ENCODE results near the gene CHSY3.

Gene CHSY3

DNA sequence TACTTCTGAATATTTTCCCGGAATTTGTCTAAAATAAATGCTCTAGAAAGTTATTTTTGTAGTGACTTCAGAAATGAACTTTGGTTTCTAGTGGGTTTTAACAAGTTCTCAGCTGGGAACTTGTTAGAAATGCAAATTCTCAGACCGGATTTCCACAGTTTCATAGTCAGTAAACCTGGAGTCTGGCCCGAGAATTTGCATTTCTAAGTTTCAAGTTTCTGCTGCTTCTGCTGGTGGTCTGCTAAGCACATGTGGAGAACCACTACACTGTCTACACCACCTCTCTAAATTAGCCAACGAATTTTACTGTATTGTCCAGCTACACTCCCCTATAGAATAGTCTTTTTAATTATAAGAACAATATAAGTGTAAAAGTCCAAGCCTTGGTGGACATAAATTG, 208.0 kb downstream of the CHSY3 start:
- no peaks in the 10 kb centered on the region for H3K36me3 ChIP-seq (ENCODE audit: insufficient read depth)
- H3K79me2 ChIP-seq (ENCODE audit: insufficient read depth, low read depth): no peaks in the 10 kb centered on the region
- H4K20me1 ChIP-seq (ENCODE audit: insufficient read depth): no peaks in the 10 kb centered on the region
- H3K4me1 ChIP-seq (ENCODE audit: low read depth, poor library complexity, severe bottlenecking): peaks cover 57% of the 10 kb centered on the region
- H3K9ac ChIP-seq: peak overlapping the region; percentile 17; the same call in 1 of the 2 replicates
- peak overlapping the region; percentile 68 for H3K27ac ChIP-seq
- H2AFZ ChIP-seq (ENCODE audit: low read depth): peak overlapping the region; percentile 36
- no peak overlapping the region for H3K4me3 ChIP-seq (IDR thresholded peaks at IDR 0.05; ENCODE audit: insufficient read depth, low read depth, low read length)
- TF ChIP-seq, protein P1, sequence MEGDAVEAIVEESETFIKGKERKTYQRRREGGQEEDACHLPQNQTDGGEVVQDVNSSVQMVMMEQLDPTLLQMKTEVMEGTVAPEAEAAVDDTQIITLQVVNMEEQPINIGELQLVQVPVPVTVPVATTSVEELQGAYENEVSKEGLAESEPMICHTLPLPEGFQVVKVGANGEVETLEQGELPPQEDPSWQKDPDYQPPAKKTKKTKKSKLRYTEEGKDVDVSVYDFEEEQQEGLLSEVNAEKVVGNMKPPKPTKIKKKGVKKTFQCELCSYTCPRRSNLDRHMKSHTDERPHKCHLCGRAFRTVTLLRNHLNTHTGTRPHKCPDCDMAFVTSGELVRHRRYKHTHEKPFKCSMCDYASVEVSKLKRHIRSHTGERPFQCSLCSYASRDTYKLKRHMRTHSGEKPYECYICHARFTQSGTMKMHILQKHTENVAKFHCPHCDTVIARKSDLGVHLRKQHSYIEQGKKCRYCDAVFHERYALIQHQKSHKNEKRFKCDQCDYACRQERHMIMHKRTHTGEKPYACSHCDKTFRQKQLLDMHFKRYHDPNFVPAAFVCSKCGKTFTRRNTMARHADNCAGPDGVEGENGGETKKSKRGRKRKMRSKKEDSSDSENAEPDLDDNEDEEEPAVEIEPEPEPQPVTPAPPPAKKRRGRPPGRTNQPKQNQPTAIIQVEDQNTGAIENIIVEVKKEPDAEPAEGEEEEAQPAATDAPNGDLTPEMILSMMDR (conservative IDR thresholded peaks at IDR 0.05; ENCODE audit: low read depth, low read length): no peak
- H3K4me2 ChIP-seq: peak overlapping the region; percentile 78
- no peaks in the 10 kb centered on the region; the same call in 1 of the 2 replicates for H3K27me3 ChIP-seq (ENCODE audit: insufficient read depth, low read depth)

DNA sequence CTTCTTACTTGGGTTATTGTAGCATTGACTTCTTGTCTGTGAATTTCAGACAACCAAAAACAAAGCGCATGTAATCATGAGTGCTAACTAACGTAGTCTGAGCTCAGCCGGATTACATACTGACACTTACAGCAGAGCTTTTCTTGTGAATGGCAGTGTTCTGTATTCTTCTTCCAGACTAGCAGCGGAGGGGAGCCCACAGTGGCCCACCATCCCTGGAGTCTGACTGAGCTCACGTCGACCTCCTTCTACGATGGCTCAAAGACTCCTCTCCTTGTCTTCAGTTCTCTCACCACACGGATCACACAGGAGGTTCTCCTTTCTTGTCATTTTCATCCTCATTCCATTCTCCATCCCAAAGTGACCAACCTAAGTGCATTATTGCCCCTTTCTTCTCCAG, 211.4 kb downstream of the CHSY3 start:
- H3K4me2 ChIP-seq: no peak overlapping the region

GRCh38 chr5:130116462-130116861, 212.2 kb downstream of the CHSY3 start:
- H3K4me3 ChIP-seq (IDR thresholded peaks at IDR 0.05; ENCODE audit: insufficient read depth, low read depth, low read length): no peak overlapping the region

More for the DNA sequence above, 211.4 kb downstream of the CHSY3 start:
- Histone ChIP-seq H3K4me3 (IDR thresholded peaks at IDR 0.05; ENCODE audit: insufficient read depth, low read depth, low read length) (no peak overlapping the region), H4K20me1 (ENCODE audit: insufficient read depth) (no peaks in the 10 kb centered on the region), H2AFZ (ENCODE audit: low read depth) (no peak overlapping the region), H3K9ac (no peak overlapping the region), H3K27me3 (ENCODE audit: insufficient read depth, low read depth) (no peaks in the 10 kb centered on the region; the same call in 1 of the 2 replicates), H3K4me1 (ENCODE audit: low read depth, poor library complexity, severe bottlenecking) (peaks cover 36% of the 10 kb centered on the region), H3K27ac (no peak overlapping the region), H3K36me3 (ENCODE audit: insufficient read depth) (no peaks in the 10 kb centered on the region), H3K79me2 (ENCODE audit: insufficient read depth, low read depth) (no peaks in the 10 kb centered on the region)
- TF ChIP-seq, protein P1 (conservative IDR thresholded peaks at IDR 0.05; ENCODE audit: low read depth, low read length): no peak

DNA sequence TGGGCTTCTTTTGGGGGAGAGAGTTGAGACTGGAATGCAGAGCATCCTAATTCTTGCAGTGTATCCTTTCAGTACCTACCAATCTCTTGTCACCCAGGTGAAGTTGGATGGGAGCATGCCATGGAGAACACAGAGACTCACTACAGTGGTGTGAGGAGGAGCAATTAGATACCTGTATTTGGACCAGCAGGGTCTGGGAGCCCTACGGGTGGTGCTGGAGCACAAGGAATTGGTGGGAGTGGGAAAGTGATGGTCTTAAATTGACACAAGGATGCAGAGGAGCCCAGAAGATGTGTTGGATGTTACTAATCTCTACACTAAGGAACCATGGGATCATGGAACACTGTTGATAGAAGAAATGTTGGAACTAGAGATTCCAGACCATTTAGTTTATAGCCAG, 212.7 kb downstream of the CHSY3 start:
- Histone ChIP-seq H3K9ac (no peak overlapping the region), H3K27ac (no peak overlapping the region), H3K27me3 (ENCODE audit: insufficient read depth, low read depth) (no peaks in the 10 kb centered on the region; the same call in 1 of the 2 replicates), H2AFZ (ENCODE audit: low read depth) (no peak overlapping the region), H4K20me1 (ENCODE audit: insufficient read depth) (no peaks in the 10 kb centered on the region), H3K4me3 (IDR thresholded peaks at IDR 0.05; ENCODE audit: insufficient read depth, low read depth, low read length) (no peak overlapping the region), H3K4me2 (no peak overlapping the region), H3K4me1 (ENCODE audit: low read depth, poor library complexity, severe bottlenecking) (peaks cover 23% of the 10 kb centered on the region), H3K79me2 (ENCODE audit: insufficient read depth, low read depth) (no peaks in the 10 kb centered on the region), H3K36me3 (ENCODE audit: insufficient read depth) (no peaks in the 10 kb centered on the region)
- TF ChIP-seq, protein P1 (conservative IDR thresholded peaks at IDR 0.05; ENCODE audit: low read depth, low read length): no peak

More at GRCh38 chr5:130116462-130116861, 212.2 kb downstream of the CHSY3 start:
- Histone ChIP-seq H3K4me1 (ENCODE audit: low read depth, poor library complexity, severe bottlenecking) (peaks cover 28% of the 10 kb centered on the region), H3K27ac (no peak overlapping the region), H3K36me3 (ENCODE audit: insufficient read depth) (no peaks in the 10 kb centered on the region), H3K27me3 (ENCODE audit: insufficient read depth, low read depth) (no peaks in the 10 kb centered on the region; the same call in 1 of the 2 replicates), H3K4me2 (no peak overlapping the region), H4K20me1 (ENCODE audit: insufficient read depth) (no peaks in the 10 kb centered on the region), H3K9ac (no peak overlapping the region), H2AFZ (ENCODE audit: low read depth) (no peak overlapping the region), H3K79me2 (ENCODE audit: insufficient read depth, low read depth) (no peaks in the 10 kb centered on the region)
- TF ChIP-seq, protein P1 (conservative IDR thresholded peaks at IDR 0.05; ENCODE audit: low read depth, low read length): no peak

All from KMS-11 (cell line).